Stimulated activated CD4-positive, alpha-beta T cell treated with anti-CD3 and anti-CD28 coated beads, Interleukin-1b, Interleukin-23, amount 100 ng/mL, for 1 hour (primary cell): ENCODE data around the gene TMEM190.
"Not testable (repeated sequence)": the region's sequence is repeated elsewhere in the genome, so short reads cannot be mapped to it uniquely, and the experiment has no call there.

Experiments used
- DNase-seq, 2 donors: peaks; one replicate each; pipeline ENCODE4 v3.0.0-alpha.2; 2020; ENCODE audit warnings: low read depth in 2 of 2

The TMEM190 gene

DNA sequence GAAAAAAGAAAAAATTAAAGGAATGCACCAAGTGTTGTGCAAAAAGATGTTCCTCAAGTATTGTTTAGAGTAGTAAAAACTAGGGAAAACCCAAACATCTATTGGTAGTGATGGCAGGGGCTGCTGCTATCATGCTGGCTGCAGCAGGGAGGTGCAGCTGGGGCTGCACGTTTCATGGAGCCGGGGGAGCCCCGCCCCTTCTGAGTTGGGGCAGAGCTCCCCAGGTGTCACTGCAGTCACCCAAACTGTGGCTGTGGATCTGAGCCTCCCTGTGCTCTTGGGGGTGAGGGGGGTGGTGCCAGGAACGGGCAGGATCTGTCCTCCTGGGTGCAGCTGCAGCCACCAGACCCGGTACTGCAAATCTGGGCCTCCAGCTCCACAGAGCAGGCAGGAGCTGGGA is 42.5 kb downstream of the TMEM190 start:
- no peak for DNase-seq

GRCh38 chr19:55419624-55420236 is 43.1 kb downstream of the TMEM190 start:
- DNase-seq = no peak

DNA sequence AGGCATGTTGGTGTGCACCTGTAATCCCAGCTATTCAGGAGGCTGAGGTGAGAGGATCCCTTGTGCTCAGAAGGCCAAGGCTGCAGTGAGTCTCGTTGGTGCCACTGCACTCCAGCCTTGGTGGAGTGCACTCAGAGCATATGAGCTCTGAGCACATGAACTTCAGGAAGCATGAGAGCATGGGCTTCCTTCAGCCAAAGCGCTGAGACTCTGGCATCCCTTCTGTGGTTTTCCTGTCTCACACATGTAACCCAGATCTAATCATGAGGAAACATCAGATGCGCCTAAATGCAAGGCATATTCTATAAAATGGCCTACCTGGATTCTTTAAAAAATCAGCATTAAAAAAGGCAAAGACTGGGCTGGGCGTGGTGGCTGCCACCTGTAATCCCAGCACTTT is 44.7 kb downstream of the TMEM190 start:
- not testable (repeated sequence) for DNase-seq

GRCh38 chr19:55423225-55424005 is 46.8 kb downstream of the TMEM190 start:
- DNase-seq = no peak

- no peak for DNase-seq
These were observed 47.9 kb downstream of the TMEM190 start for GRCh38 chr19:55424518-55424917.

GRCh38 chr19:55426042-55426441 is 49.4 kb downstream of the TMEM190 start:
- DNase-seq = no peak
